ENCODE results near the gene DNM3.

DNM3 gene

DNA sequence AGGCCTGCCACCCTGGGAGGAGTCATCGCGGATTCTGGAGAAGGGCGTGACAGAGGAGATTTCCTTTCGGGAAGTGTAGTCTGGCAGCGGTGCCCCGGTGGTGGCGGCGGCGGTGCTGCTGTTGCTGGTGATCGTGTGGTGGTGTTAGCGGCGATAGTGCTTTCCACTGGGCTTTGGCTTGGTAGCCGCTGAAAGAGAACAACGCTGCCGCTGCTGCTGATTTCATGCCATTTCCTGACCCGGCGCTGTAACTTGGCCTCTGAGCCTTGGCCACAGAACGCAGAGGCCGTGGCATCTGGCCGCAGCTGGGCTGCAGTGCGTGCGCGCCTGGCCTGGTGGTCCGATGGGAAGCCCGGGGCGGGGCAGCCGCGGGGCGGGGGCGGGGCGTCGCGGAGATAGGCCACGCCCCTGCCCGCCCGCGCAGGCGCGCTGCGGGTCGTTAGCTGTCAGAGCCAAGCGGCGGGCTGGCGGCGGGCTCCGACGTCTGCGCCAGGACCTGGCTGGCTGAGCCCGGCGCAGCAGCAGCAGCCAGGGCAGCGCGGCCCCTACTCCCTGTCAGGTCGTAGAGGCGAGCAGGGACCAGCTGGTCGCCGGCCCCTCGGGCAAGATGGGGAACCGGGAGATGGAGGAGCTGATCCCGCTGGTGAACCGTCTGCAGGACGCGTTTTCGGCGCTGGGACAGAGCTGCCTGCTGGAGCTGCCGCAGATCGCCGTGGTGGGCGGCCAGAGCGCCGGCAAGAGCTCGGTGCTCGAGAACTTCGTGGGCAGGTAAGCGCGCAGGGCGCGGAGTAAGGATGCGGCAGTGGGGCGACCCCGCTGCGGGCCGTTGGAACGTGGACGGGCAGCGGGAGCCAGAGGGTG lies at the start of gene DNM3:
TSS of gene DNM3 (plus strand) at position 449 of the 861 bp plus-strand sequence. CDS start at position 608, 159 bp downstream.
- Histone ChIP-seq H3K4me3 (replicated peaks; ENCODE audit: low read depth, low read length) (peak within 1 kb of the TSS; percentile 60), H3K36me3 (ENCODE audit: control insufficient read depth, insufficient read depth, low read length) (no peaks in the 10 kb centered on the region), H3K27me3 (replicated peaks; ENCODE audit: control insufficient read depth, insufficient read depth, low read length) (peaks cover 3% of the 10 kb centered on the region)
- TF ChIP-seq, protein P1, sequence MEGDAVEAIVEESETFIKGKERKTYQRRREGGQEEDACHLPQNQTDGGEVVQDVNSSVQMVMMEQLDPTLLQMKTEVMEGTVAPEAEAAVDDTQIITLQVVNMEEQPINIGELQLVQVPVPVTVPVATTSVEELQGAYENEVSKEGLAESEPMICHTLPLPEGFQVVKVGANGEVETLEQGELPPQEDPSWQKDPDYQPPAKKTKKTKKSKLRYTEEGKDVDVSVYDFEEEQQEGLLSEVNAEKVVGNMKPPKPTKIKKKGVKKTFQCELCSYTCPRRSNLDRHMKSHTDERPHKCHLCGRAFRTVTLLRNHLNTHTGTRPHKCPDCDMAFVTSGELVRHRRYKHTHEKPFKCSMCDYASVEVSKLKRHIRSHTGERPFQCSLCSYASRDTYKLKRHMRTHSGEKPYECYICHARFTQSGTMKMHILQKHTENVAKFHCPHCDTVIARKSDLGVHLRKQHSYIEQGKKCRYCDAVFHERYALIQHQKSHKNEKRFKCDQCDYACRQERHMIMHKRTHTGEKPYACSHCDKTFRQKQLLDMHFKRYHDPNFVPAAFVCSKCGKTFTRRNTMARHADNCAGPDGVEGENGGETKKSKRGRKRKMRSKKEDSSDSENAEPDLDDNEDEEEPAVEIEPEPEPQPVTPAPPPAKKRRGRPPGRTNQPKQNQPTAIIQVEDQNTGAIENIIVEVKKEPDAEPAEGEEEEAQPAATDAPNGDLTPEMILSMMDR (IDR thresholded peaks at IDR 0.05; ENCODE audit: insufficient read depth, low read length, poor library complexity, severe bottlenecking) = no peak
- DNase-seq (ENCODE audit: extremely low read depth, insufficient read length) = peak; percentile 82

DNA sequence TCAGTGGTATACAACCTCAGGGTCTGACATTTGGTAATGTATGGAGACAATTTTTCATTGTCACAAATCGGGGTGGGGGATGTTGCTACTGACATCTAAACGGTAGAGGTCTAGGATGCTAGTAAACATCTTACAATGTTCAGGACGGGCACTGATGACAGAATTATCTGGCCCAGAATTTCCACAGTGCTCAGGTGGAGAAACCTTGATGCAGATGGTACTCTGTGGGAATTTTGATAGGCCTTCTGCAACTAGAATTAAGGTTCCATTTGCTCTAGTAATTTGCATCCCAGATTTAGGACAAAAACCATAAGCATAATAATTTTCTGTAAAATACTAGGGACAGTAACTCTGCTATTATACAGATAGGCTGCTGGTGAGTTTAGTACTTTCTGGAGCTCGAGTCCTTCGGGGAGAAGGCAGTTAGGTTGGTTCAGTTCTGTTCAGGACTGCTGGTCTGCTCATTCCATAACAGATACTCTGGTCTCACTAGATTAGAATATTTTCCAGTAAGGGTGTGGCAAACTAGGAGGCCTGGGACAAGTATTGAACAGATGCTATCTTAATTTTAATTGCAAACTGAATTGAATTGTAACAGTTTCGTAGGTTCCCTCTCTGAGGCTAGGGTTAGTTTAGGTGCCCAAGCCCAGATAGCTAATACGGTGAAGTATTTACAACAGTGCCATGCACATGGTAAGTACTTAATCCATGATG lies 48.5 kb upstream of the DNM3 start:
- TF ChIP-seq, protein P1 (IDR thresholded peaks at IDR 0.05; ENCODE audit: insufficient read depth, low read length, poor library complexity, severe bottlenecking) = no peak
- Histone ChIP-seq H3K36me3 (ENCODE audit: control insufficient read depth, insufficient read depth, low read length) (peaks cover 30% of the 10 kb centered on the region), H3K4me3 (replicated peaks; ENCODE audit: low read depth, low read length) (no peak overlapping the region), H3K27me3 (replicated peaks; ENCODE audit: control insufficient read depth, insufficient read depth, low read length) (no peaks in the 10 kb centered on the region)
- DNase-seq (ENCODE audit: extremely low read depth, insufficient read length) = no peak

DNA sequence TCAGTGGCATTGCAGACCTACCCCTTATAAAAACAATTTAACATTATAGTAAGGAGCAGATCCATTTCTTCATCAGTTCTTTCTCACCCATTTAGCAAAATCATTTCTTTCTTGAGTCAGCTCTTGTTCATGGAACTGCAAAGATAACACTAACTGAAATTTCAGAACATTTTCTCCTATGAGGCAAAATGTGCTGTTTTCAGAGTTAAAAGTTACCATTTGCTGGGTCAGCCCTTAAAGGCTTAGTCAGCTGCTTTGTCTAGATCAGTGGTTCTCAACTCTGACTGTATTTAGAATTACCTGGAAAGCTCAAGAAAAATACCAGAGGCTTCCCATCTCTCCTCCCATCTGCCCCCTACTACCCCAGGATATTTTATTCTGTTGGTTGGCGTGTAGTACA lies 47.7 kb upstream of the DNM3 start:
- peaks cover 27% of the 10 kb centered on the region for H3K36me3 ChIP-seq (ENCODE audit: control insufficient read depth, insufficient read depth, low read length)
- no peak for DNase-seq (ENCODE audit: extremely low read depth, insufficient read length)
- no peaks in the 10 kb centered on the region for H3K27me3 ChIP-seq (replicated peaks; ENCODE audit: control insufficient read depth, insufficient read depth, low read length)
- H3K4me3 ChIP-seq (replicated peaks; ENCODE audit: low read depth, low read length) = no peak overlapping the region
- TF ChIP-seq, protein P1 (IDR thresholded peaks at IDR 0.05; ENCODE audit: insufficient read depth, low read length, poor library complexity, severe bottlenecking) = no peak

DNA sequence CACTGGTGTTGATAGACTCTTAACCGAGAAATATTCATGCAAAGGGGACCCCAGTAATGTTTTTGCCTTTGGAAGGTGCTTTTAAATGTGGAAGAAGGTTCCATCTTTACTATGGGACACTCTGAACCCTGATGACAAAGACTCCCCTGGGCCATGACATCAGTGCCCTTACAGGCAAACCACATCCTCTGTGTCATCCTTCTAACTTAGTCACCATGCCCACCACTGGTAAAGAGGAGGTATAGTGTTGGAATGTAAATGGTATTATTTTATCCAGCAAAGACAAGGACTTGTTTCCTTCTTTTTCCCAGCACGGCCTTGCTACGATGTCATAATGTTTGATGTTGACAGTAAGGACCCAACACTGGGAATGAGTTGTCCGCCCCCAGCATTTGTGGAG lies 47.2 kb upstream of the DNM3 start:
- Histone ChIP-seq H3K4me3 (replicated peaks; ENCODE audit: low read depth, low read length) (no peak overlapping the region), H3K36me3 (ENCODE audit: control insufficient read depth, insufficient read depth, low read length) (peaks cover 26% of the 10 kb centered on the region), H3K27me3 (replicated peaks; ENCODE audit: control insufficient read depth, insufficient read depth, low read length) (no peaks in the 10 kb centered on the region)
- DNase-seq (ENCODE audit: extremely low read depth, insufficient read length) = no peak
- TF ChIP-seq, protein P1 (IDR thresholded peaks at IDR 0.05; ENCODE audit: insufficient read depth, low read length, poor library complexity, severe bottlenecking) = no peak

DNA sequence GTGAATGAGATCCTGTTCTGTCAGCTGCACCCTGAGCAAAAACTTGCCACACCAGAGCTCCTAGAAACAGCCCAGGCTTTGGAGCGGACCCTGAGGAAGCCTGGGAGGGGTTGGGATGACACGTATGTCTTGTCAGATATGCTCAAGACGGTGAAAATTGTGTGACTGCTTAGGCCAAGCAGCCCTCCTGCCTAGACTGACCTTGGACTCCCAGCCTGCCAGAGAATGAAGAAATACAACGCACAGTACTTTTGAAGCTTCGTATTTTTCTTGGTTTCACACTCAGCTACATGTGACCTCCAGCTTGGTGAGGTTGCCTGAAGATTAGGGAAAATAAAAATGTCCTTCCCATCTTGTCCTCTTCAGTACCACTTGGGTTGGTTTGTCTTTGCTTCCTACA lies 44.7 kb upstream of the DNM3 start:
- Histone ChIP-seq H3K4me3 (replicated peaks; ENCODE audit: low read depth, low read length) (no peak overlapping the region), H3K36me3 (ENCODE audit: control insufficient read depth, insufficient read depth, low read length) (peaks cover 22% of the 10 kb centered on the region), H3K27me3 (replicated peaks; ENCODE audit: control insufficient read depth, insufficient read depth, low read length) (no peaks in the 10 kb centered on the region)
- TF ChIP-seq, protein P1 (IDR thresholded peaks at IDR 0.05; ENCODE audit: insufficient read depth, low read length, poor library complexity, severe bottlenecking) = no peak
- no peak for DNase-seq (ENCODE audit: extremely low read depth, insufficient read length)
